Measurements from ENCODE around the gene RACGAP1.

Gene RACGAP1

GRCh38 chr12:49973361-49973830, 51.9 kb downstream of the RACGAP1 start:
- DNase-seq (ENCODE audit: low spot score): no peak
- Histone ChIP-seq H2BK15ac (ENCODE audit: low read length) (peak overlapping the region; percentile 63), H2AK5ac (ENCODE audit: low read depth, low read length) (peak overlapping the region; percentile 49), H3K4me3 (ENCODE audit: low read length in 2 of 2) (no peak overlapping the region), H3K4me2 (ENCODE audit: insufficient read depth, low read length, poor library complexity, severe bottlenecking) (no peak overlapping the region), H4K91ac (ENCODE audit: low read depth, low read length, poor library complexity) (no peak overlapping the region), H2BK120ac (ENCODE audit: low read depth, low read length) (no peak overlapping the region), H3K9me3 (replicated peaks in 1 of 2; ENCODE audit: control insufficient read depth in 2 of 2, insufficient read depth in 1 of 2, low read depth in 1 of 2, low read length in 2 of 2) (no peaks in the 10 kb centered on the region), H4K8ac (ENCODE audit: low read depth, low read length) (no peak overlapping the region), H3K4me1 (ENCODE audit: control insufficient read depth in 2 of 2, insufficient read depth in 1 of 2, low read depth in 1 of 2, low read length in 2 of 2) (no peaks in the 10 kb centered on the region), H2BK12ac (ENCODE audit: low read length) (peak overlapping the region; percentile 89), H2AFZ (ENCODE audit: low read length) (no peak overlapping the region), H3K23ac (ENCODE audit: low read depth, low read length, poor library complexity) (peak overlapping the region; percentile 59), H3K9ac (ENCODE audit: low read depth, low read length, poor library complexity) (no peak overlapping the region), H3K79me1 (ENCODE audit: low read depth, low read length) (peaks cover 3% of the 10 kb centered on the region), H3K4ac (ENCODE audit: low read length) (no peak overlapping the region), H2BK5ac (ENCODE audit: low read length) (no peak overlapping the region), H3K36me3 (replicated peaks in 1 of 2; ENCODE audit: control insufficient read depth in 2 of 2, insufficient read depth in 2 of 2, low read length in 2 of 2) (no peaks in the 10 kb centered on the region), H3K27me3 (ENCODE audit: control insufficient read depth in 3 of 3, insufficient read depth in 3 of 3, low read depth in 1 of 3, low read length in 3 of 3) (peaks cover 0 to 21% (median 1%) of the 10 kb centered on the region in 3 experiments), H3K27ac (replicated peaks; ENCODE audit: low read length) (no peak overlapping the region), H3K14ac (ENCODE audit: low read length) (no peak overlapping the region), H3K18ac (ENCODE audit: low read length) (peak overlapping the region; percentile 60)
- no CpG with 5 or more reads among the region's 19 CpGs for WGBS, 2 donors (ENCODE audit: extremely low coverage in 2 of 2, insufficient read length in 2 of 2, insufficient replicate concordance in 1 of 2)

- Histone ChIP-seq H3K4me3 (ENCODE audit: low read length in 2 of 2) (no peak within 1 kb of the TSS), H3K27ac (replicated peaks; ENCODE audit: low read length) (no peak within 1 kb of the TSS), H2BK12ac (ENCODE audit: low read length) (peak within 1 kb of the TSS; percentile 89), H3K18ac (ENCODE audit: low read length) (peak within 1 kb of the TSS; percentile 77), H3K9ac (ENCODE audit: low read depth, low read length, poor library complexity) (peak within 1 kb of the TSS; percentile 34), H3K9me3 (replicated peaks in 1 of 2; ENCODE audit: control insufficient read depth in 2 of 2, insufficient read depth in 1 of 2, low read depth in 1 of 2, low read length in 2 of 2) (no peaks in the 10 kb centered on the region), H4K8ac (ENCODE audit: low read depth, low read length) (no peak within 1 kb of the TSS), H2BK15ac (ENCODE audit: low read length) (peak within 1 kb of the TSS; percentile 63), H3K79me1 (ENCODE audit: low read depth, low read length) (peaks cover 3% of the 10 kb centered on the region), H2AFZ (ENCODE audit: low read length) (no peak within 1 kb of the TSS), H2BK5ac (ENCODE audit: low read length) (no peak within 1 kb of the TSS), H3K23ac (ENCODE audit: low read depth, low read length, poor library complexity) (peak within 1 kb of the TSS; percentile 90), H4K91ac (ENCODE audit: low read depth, low read length, poor library complexity) (no peak within 1 kb of the TSS), H2AK5ac (ENCODE audit: low read depth, low read length) (peak within 1 kb of the TSS; percentile 76), H3K14ac (ENCODE audit: low read length) (no peak within 1 kb of the TSS), H2BK120ac (ENCODE audit: low read depth, low read length) (no peak within 1 kb of the TSS), H3K27me3 (ENCODE audit: control insufficient read depth in 3 of 3, insufficient read depth in 3 of 3, low read depth in 1 of 3, low read length in 3 of 3) (peaks cover 0 to 27% (median 7%) of the 10 kb centered on the region in 3 experiments), H3K4ac (ENCODE audit: low read length) (no peak within 1 kb of the TSS), H3K36me3 (replicated peaks in 1 of 2; ENCODE audit: control insufficient read depth in 2 of 2, insufficient read depth in 2 of 2, low read length in 2 of 2) (no peaks in the 10 kb centered on the region), H3K4me1 (ENCODE audit: control insufficient read depth in 2 of 2, insufficient read depth in 1 of 2, low read depth in 1 of 2, low read length in 2 of 2) (peaks cover 0 to 3% of the 10 kb centered on the region in 2 donors), H3K4me2 (ENCODE audit: insufficient read depth, low read length, poor library complexity, severe bottlenecking) (no peak within 1 kb of the TSS)
- no peak for DNase-seq (ENCODE audit: low spot score)
- no CpG with 5 or more reads among the region's 18 CpGs for WGBS, 2 donors (ENCODE audit: extremely low coverage in 2 of 2, insufficient read length in 2 of 2, insufficient replicate concordance in 1 of 2)
Observed at GRCh38 chr12:49972641-49973360, 52.5 kb downstream of the RACGAP1 start, which contains the start of gene AQP6. AQP6 (plus strand) TSS chr12:49972947; CDS start chr12:49973174, 227 bp downstream.

GRCh38 chr12:49972129-49972528, 53.2 kb downstream of the RACGAP1 start:
- peak overlapping the region; percentile 8 for H3K18ac ChIP-seq (ENCODE audit: low read length)
- DNase-seq (ENCODE audit: low spot score): no peak
- WGBS, 2 donors (ENCODE audit: extremely low coverage in 2 of 2, insufficient read length in 2 of 2, insufficient replicate concordance in 1 of 2): no CpG with 5 or more reads among the region's 9 CpGs

GRCh38 chr12:49971141-49971540, 54.2 kb downstream of the RACGAP1 start:
- Histone ChIP-seq H3K4me2 (ENCODE audit: insufficient read depth, low read length, poor library complexity, severe bottlenecking) (no peak overlapping the region), H3K14ac (ENCODE audit: low read length) (no peak overlapping the region), H2AFZ (ENCODE audit: low read length) (no peak overlapping the region), H3K9ac (ENCODE audit: low read depth, low read length, poor library complexity) (no peak overlapping the region), H3K36me3 (replicated peaks in 1 of 2; ENCODE audit: control insufficient read depth in 2 of 2, insufficient read depth in 2 of 2, low read length in 2 of 2) (no peaks in the 10 kb centered on the region), H3K27me3 (ENCODE audit: control insufficient read depth in 3 of 3, insufficient read depth in 3 of 3, low read depth in 1 of 3, low read length in 3 of 3) (peaks cover 0 to 30% (median 12%) of the 10 kb centered on the region in 3 experiments), H2BK120ac (ENCODE audit: low read depth, low read length) (no peak overlapping the region), H2BK5ac (ENCODE audit: low read length) (no peak overlapping the region), H3K4me1 (ENCODE audit: control insufficient read depth in 2 of 2, insufficient read depth in 1 of 2, low read depth in 1 of 2, low read length in 2 of 2) (peaks cover 8 to 10% of the 10 kb centered on the region in 2 donors), H3K9me3 (replicated peaks in 1 of 2; ENCODE audit: control insufficient read depth in 2 of 2, insufficient read depth in 1 of 2, low read depth in 1 of 2, low read length in 2 of 2) (no peaks in the 10 kb centered on the region), H3K27ac (replicated peaks; ENCODE audit: low read length) (no peak overlapping the region), H3K18ac (ENCODE audit: low read length) (no peak overlapping the region), H4K91ac (ENCODE audit: low read depth, low read length, poor library complexity) (no peak overlapping the region), H3K23ac (ENCODE audit: low read depth, low read length, poor library complexity) (no peak overlapping the region), H3K4ac (ENCODE audit: low read length) (no peak overlapping the region), H3K79me1 (ENCODE audit: low read depth, low read length) (peaks cover 3% of the 10 kb centered on the region), H4K8ac (ENCODE audit: low read depth, low read length) (no peak overlapping the region), H2BK12ac (ENCODE audit: low read length) (no peak overlapping the region), H2BK15ac (ENCODE audit: low read length) (no peak overlapping the region), H3K4me3 (ENCODE audit: low read length in 2 of 2) (no peak overlapping the region), H2AK5ac (ENCODE audit: low read depth, low read length) (no peak overlapping the region)
- WGBS, 2 donors (ENCODE audit: extremely low coverage in 2 of 2, insufficient read length in 2 of 2, insufficient replicate concordance in 1 of 2): no CpG with 5 or more reads among the region's 6 CpGs
- no peak for DNase-seq (ENCODE audit: low spot score)

More at GRCh38 chr12:49972129-49972528, 53.2 kb downstream of the RACGAP1 start:
- H3K4me3 ChIP-seq (ENCODE audit: low read length in 2 of 2): no peak overlapping the region
- H4K8ac ChIP-seq (ENCODE audit: low read depth, low read length): no peak overlapping the region
- no peak overlapping the region for H2BK120ac ChIP-seq (ENCODE audit: low read depth, low read length)
- no peak overlapping the region for H2BK12ac ChIP-seq (ENCODE audit: low read length)
- no peak overlapping the region for H4K91ac ChIP-seq (ENCODE audit: low read depth, low read length, poor library complexity)
- no peak overlapping the region for H2BK5ac ChIP-seq (ENCODE audit: low read length)
- no peak overlapping the region for H3K14ac ChIP-seq (ENCODE audit: low read length)
- no peak overlapping the region for H3K4me2 ChIP-seq (ENCODE audit: insufficient read depth, low read length, poor library complexity, severe bottlenecking)
- no peak overlapping the region for H3K27ac ChIP-seq (replicated peaks; ENCODE audit: low read length)
- peaks cover 3% of the 10 kb centered on the region for H3K79me1 ChIP-seq (ENCODE audit: low read depth, low read length)
- H3K4me1 ChIP-seq (ENCODE audit: control insufficient read depth in 2 of 2, insufficient read depth in 1 of 2, low read depth in 1 of 2, low read length in 2 of 2): peaks cover 3 to 7% of the 10 kb centered on the region in 2 donors
- H2BK15ac ChIP-seq (ENCODE audit: low read length): no peak overlapping the region
- peaks cover 0 to 30% (median 12%) of the 10 kb centered on the region in 3 experiments for H3K27me3 ChIP-seq (ENCODE audit: control insufficient read depth in 3 of 3, insufficient read depth in 3 of 3, low read depth in 1 of 3, low read length in 3 of 3)
- no peak overlapping the region for H2AFZ ChIP-seq (ENCODE audit: low read length)
- peak overlapping the region; percentile 34 for H3K9ac ChIP-seq (ENCODE audit: low read depth, low read length, poor library complexity)
- H2AK5ac ChIP-seq (ENCODE audit: low read depth, low read length): no peak overlapping the region
- peak overlapping the region; percentile 90 for H3K23ac ChIP-seq (ENCODE audit: low read depth, low read length, poor library complexity)
- H3K9me3 ChIP-seq (replicated peaks in 1 of 2; ENCODE audit: control insufficient read depth in 2 of 2, insufficient read depth in 1 of 2, low read depth in 1 of 2, low read length in 2 of 2): no peaks in the 10 kb centered on the region
- H3K36me3 ChIP-seq (replicated peaks in 1 of 2; ENCODE audit: control insufficient read depth in 2 of 2, insufficient read depth in 2 of 2, low read length in 2 of 2): no peaks in the 10 kb centered on the region
- H3K4ac ChIP-seq (ENCODE audit: low read length): no peak overlapping the region
